ENCODE results near the gene GJB3.

DNA sequence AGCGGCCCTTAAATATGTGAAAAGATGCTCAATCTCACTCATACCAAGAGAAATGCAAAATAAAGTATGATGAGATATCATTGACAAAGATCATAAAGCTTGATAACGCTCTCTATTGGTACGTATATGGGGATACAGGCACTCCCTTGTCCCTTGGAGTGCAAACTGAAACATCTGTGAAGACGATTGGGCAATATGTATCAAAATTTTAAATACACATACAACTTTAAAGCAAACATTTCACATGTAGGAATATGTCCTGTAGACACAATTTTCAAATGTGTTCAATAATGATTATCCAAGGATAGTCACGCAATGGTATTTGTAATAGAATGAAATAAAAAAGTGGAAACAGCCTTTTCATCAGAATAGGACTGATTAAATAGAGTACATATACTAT lies 2.0 kb upstream of the GJB3 start:
- TF ChIP-seq SP1 (IDR thresholded peaks at IDR 0.05; ENCODE audit: low read depth) (no peak), ELF1 (IDR thresholded peaks at IDR 0.05; ENCODE audit: borderline replicate concordance, low read depth) (no peak), RAD21 (IDR thresholded peaks at IDR 0.05; ENCODE audit: low read depth) (no peak), POLR2A (IDR thresholded peaks at IDR 0.05; ENCODE audit: borderline replicate concordance, extremely low read depth, insufficient read depth, insufficient read length) (no peak), POLR2AphosphoS5 (IDR thresholded peaks at IDR 0.05; ENCODE audit: low read depth, low read length) (no peak)
- TF ChIP-seq, protein P1, sequence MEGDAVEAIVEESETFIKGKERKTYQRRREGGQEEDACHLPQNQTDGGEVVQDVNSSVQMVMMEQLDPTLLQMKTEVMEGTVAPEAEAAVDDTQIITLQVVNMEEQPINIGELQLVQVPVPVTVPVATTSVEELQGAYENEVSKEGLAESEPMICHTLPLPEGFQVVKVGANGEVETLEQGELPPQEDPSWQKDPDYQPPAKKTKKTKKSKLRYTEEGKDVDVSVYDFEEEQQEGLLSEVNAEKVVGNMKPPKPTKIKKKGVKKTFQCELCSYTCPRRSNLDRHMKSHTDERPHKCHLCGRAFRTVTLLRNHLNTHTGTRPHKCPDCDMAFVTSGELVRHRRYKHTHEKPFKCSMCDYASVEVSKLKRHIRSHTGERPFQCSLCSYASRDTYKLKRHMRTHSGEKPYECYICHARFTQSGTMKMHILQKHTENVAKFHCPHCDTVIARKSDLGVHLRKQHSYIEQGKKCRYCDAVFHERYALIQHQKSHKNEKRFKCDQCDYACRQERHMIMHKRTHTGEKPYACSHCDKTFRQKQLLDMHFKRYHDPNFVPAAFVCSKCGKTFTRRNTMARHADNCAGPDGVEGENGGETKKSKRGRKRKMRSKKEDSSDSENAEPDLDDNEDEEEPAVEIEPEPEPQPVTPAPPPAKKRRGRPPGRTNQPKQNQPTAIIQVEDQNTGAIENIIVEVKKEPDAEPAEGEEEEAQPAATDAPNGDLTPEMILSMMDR (IDR thresholded peaks at IDR 0.05 in 2 of 3, conservative IDR thresholded peaks at IDR 0.05 in 1 of 3; ENCODE audit: borderline replicate concordance in 1 of 3, insufficient read depth in 1 of 3, low read depth in 2 of 3, low read length in 2 of 3), result no peak
- TF ChIP-seq, protein P2, sequence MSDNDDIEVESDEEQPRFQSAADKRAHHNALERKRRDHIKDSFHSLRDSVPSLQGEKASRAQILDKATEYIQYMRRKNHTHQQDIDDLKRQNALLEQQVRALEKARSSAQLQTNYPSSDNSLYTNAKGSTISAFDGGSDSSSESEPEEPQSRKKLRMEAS (IDR thresholded peaks at IDR 0.05), result no peak
- TF ChIP-seq, protein P3, sequence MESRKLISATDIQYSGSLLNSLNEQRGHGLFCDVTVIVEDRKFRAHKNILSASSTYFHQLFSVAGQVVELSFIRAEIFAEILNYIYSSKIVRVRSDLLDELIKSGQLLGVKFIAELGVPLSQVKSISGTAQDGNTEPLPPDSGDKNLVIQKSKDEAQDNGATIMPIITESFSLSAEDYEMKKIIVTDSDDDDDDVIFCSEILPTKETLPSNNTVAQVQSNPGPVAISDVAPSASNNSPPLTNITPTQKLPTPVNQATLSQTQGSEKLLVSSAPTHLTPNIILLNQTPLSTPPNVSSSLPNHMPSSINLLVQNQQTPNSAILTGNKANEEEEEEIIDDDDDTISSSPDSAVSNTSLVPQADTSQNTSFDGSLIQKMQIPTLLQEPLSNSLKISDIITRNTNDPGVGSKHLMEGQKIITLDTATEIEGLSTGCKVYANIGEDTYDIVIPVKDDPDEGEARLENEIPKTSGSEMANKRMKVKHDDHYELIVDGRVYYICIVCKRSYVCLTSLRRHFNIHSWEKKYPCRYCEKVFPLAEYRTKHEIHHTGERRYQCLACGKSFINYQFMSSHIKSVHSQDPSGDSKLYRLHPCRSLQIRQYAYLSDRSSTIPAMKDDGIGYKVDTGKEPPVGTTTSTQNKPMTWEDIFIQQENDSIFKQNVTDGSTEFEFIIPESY (IDR thresholded peaks at IDR 0.05; ENCODE audit: extremely low read depth, insufficient replicate concordance, low read length), result no peak

Data from HCT116 (cell line).